Fibroblast of skin of back (primary cell): Measurements from ENCODE around the gene LRRN4CL. TPM values are rescaled to one million over a fixed set of nuclear protein-coding genes. Genes with fewer than 3 reads are reported as not detected.
"Not testable (repeated sequence)": the region's sequence is repeated elsewhere in the genome, so short reads cannot be mapped to it uniquely, and the experiment has no call there.

Experiments
- DNase-seq: peaks from one replicate; pipeline ENCODE4 v3.0.0-alpha.2; 2013
- polyA plus RNA-seq, 2 experiments: library from polyadenylated mRNA; unstranded; fragments of 120-200 nt; gene quantifications; one replicate each; pipeline ENCODE4 v1.2.1, GENCODE V29; 2013; ENCODE audit not compliant: insufficient read length in 2 of 2

LRRN4CL gene
- polyA plus RNA-seq (2013, experiment 1 of 2; ENCODE audit: insufficient read length), result 0.86 TPM
- 1.2 TPM for polyA plus RNA-seq (2013, experiment 2 of 2; ENCODE audit: insufficient read length)

DNA sequence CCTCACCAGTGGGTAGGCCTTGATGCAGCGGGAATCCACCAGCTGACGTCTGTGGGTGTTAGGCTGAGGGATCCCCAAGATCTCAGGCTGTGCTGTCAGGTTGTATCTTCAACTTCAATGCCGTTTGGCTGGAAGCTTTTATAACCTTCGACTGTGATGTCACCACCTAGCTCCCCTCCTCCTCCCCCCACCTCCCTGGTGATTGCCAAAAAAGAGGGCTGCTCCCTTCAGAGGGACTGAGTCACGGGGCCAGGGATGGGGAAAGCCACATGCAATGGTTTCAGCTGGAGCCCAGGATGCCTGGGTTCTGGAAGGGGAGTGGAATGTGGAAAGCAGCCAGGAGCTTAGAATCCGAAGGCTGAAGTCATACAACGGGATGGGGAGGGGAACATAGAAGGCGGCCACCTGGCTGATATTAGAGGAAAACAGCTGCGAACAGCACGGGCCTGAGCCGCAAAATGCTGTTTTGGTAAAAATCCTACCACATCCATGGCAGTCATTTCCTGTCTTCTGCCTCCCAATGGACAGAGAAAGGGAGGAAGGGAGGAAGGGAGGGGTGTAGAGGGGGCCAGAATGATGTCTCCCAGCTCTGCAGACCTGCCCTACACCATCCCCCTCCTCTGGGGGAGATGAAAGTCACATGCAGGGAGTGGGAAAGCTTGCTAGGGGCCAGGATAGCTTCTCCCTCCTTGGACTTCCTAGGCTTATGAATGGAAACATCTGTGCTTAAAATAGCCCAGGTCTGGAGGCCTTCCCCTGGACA is at the start of gene LRRN4CL:
Gene LRRN4CL (minus strand): TSS at position 110 of the 763 bp plus-strand sequence. CDS start 1,022 bp downstream, outside the sequence.
- peak; percentile 88 for DNase-seq

DNA sequence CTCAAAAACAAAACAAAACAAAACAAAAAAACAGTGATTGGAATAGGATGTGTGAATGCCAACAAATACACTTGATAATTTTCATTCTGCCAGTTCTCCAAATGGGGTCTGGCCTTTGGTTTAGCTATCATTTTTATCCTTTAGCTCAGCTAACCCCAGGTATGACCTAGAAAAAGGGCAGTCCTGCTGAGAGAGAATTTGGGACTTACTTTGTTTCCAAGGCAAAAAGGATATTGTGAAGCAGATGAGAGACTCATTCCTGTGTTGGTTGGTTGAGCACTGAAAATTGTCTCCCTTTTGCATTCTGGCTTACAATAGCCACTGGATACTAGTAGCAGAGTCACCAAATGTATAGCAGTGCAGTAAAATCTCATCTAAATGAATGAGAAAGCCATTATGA is 47.9 kb upstream of the LRRN4CL start:
- DNase-seq, result no peak

DNA sequence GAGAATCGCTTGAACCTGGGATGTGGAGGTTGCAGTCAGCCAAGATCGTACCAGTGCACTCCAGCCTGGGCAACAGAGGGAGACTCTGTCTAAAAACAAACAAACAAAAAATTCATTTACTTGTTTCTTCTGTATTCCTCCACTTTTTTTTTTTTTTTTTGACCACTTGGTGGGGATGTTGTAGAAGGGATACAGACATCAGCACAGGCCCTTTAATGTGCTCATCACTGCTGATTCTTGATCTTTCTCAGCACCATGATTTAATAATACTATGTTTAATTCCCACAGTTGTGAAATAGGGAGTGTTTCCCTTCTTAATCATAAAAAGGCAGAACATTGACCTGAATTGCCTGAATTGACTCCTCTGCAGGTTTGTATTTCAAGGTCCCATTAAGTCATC is 43.5 kb upstream of the LRRN4CL start:
- peak; percentile 14 for DNase-seq

DNA sequence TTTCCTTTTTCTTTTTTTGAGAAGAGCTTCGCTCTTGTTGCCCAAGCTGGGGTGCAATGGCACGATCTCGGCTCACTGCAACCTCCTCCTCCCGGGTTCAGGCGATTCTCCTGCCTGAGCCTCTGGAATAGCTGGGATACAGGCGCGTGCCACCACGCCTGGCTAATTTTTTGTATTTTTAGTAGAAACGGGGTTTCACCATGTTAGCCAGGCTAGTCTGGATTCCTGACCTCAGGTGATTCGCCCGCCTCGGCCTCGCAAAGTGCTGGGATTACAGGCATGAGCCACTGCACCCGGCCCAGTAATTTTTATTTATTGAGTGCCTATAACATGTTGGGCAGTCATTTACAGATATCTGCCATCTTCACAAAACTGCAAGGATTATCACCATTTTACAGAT is 40.7 kb upstream of the LRRN4CL start:
- DNase-seq, result not testable (repeated sequence)

DNA sequence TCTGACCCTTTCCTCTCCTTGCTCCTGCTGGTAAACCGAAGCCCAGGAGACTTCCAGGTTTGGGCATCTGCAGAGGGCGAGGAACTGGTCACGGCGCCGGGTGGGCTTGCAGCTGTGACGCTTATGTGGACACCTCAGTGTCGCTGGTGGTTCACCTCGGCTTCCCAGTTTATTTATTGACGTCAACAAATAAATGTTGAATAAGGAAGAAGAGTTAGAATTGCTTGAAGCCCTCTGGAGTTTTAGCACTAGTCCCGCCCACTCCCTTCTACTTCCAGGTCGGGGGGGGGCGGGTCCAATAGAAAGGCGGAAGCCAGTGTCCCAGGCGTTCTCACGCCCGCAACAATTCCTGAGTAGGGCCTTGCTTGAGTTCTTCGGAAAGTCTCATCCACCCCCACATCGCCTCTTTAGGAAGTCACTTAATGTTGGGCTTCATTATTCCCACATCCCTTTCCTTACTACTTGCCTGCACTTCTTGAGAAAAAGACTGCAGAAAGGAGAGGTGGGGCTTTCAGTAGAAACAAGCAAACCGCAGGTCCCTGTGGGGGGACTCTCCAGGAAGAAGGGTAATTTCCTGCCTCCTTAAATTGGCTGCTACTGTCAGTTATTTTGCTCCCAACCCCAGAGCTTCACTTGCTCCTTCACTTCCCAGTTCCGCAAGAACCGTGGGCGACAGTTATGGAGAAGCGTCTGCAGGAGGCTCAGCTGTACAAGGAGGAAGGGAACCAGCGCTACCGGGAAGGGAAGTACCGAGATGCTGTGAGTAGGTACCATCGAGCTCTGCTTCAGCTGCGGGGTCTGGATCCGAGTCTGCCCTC is 39.0 kb upstream of the LRRN4CL start, which contains the start of gene TTC9C:
Gene TTC9C (plus strand): TSS at position 316 of the 818 bp plus-strand sequence. CDS start 363 bp downstream, at position 679.
- peak; percentile 91 for DNase-seq

DNA sequence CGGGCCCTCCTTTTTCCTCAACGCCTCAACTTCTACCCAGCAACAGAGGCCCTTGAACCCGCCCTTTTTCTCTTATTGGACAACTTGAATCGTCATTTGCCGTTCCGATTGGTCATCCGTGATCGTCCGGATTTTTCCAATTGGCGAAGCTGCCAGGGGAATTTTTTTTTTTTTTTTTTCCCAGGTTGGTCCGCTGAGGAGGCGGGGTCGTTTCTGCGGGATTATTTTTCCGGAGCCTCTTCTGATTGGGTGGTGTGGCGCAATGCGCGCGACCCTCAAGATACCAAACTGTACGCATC is 38.5 kb upstream of the LRRN4CL start:
- peak; percentile 98 for DNase-seq

DNA sequence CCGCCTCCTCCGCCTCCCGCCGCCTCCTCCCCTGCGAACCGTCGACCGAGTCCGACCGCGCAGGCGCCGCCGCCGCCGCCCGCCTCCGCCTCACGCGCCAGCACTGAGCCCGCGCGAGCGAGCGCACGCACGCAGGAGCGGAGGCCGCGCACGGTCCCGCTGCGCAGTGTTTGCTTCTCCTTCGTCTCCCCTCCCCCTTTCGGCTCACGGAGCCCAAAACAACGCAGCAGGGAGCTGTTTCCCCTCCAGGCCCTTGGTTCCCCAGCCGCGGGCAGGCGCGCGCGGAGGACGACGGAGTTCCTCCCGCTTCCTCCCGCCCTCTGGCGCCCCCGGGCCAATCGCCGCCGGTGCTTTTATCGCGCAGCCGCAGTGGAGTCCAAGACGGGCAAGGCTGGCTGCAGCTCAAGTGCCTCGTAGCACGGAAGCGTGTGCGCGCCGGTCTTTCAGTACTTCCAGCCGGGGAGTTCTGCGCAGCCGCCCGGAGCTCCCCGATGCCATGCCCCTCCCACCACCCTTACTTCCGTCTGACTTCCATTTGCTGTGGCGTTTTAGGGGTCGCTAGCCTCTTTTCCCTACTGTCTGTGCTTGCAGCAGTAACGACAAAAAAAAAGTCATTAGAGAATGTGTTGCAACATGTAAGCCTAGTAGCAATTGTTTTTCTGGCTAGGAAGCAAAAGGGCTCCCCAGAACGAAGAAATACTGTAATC is 38.0 kb upstream of the LRRN4CL start, which contains the start of gene HNRNPUL2:
Gene HNRNPUL2 (minus strand): TSS at position 293 of the 707 bp plus-strand sequence. CDS start 301 bp downstream, outside the sequence.
- DNase-seq, result peak; percentile 99

DNA sequence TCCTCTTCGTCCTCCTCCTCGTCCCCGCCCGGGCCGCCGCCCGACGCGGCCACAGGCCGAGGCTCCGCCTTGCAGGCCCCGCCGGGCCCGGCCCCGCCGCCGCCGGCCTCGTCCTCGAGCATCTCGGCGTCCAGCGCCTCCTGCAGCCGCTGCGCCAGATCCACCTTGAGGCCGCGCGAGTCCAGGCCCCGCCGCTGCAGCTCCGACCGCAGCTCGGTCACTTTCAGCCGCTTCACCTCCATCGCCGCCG is 37.5 kb upstream of the LRRN4CL start:
- no peak for DNase-seq

DNA sequence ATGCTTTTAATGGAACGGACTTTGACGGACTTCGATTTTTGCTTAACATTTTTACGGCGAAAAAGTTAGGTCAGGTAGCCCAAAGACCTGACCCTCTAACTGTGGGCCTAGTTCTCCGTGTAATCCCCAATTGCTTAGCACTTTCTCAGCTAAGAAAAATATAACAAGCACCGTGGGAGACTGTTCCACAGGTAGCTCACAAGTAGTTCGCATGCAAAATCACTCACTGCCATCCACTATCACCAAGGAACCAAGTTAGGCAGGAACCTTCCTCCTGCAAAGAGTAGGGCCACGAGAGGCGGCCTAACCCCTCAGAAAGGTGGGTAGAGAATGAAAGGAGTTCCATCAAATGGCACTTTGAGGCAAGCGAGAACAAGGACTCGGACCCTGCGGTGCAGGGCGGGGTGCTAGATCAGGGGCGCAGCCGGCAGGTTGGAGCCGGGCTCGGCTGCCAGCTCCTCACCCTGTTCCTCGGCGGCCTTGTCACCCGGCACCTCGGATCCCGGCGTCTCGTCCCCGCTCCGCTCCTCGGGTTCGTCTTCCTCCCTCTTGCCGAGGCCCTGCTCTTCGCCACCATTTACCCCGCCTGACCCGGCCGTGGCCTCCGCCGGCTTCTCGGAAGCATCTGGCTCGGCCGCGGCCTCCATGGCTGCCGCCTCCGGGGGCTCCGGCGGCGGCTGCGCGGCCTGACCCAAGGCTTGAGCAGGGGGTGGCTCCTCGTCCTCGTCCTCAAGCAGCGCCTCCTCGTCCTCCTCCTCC is 37.0 kb upstream of the LRRN4CL start:
- DNase-seq, result no peak

DNA sequence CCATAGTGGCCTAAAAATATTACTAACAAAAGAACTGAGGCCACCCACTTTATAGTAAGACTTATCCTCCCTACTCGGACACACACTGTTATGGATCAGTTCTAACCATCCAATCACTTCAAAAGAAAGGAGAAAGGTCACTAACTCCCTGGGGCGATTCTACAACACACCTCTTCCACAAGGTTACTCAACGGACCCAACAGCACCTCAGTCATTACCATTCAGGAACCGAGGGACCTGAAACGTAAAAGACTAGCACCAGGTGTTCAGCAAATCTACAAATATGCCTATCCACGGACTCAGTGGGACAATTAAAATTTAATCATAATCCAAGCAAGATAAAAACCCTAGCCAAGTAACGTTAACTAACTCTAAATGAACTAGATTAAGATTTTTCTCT is 36.3 kb upstream of the LRRN4CL start:
- DNase-seq, result no peak

DNA sequence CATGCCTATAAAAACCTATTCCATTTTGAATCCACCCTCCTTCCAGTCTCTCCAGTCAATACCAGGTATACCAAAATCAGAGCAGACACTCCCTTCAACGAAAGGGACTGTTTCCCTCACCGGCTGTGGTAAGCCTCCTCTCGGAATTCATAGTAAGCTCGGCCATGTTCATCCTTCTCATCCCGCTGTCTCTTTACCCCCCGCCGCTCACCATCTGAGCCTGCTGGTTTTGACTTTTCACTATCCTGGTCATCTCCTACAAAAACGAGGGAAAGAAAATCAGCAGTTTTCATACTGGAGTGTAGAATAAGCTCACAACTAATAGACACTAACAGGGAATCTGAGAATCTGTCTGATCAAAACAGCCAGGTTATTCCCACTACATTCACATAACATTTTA is 34.8 kb upstream of the LRRN4CL start:
- no peak for DNase-seq

DNA sequence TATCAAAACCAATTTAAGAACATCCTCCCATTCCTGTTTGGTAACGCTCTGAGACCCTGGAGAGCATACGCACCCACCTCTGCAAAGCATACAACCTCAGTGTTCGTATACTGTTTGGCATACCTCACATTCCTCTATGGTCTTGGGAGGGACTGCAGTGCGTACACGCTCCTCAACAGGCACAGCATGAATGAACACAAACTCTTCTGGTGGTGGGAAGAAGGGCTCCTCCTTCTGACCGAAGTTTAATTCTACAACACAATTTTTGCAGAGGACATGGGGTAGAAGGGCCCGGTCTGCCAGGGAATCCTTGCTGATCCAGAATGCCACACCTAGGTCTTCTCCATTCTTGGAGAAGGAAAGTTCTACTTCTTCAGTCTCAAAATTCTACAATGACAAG is 32.7 kb upstream of the LRRN4CL start:
- DNase-seq, result peak; percentile 54

DNA sequence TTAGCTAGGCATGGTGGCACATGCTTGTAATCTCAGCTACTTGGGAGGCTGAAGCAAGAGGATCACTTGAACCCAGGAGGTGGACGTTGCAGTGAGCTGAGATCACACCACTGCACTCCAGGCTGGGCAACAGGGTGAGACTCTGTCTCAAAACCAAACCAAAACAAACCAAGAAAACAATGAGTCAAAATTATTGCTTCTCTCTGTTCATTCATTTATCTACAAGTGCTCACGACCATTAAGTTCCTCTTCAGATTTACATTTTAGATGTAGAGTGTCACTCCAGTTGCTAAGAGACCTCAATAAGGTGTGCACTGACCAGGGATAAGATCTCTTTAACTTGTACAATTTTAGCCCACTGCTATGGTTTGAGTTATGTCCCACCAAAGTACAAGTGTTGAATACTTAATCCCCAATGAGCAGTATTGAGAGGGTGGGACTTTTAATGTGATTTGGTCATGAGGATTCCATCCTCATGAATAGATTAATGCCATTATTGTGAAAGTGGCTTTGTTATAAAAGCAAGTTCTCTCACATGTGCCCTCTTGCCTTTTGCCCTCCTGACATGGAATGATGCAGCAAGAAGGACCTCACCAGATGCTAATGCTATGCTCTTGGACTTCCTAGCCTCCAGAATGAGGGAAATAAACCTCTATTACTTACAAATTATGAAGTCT is 30.1 kb upstream of the LRRN4CL start:
- DNase-seq, result no peak

DNA sequence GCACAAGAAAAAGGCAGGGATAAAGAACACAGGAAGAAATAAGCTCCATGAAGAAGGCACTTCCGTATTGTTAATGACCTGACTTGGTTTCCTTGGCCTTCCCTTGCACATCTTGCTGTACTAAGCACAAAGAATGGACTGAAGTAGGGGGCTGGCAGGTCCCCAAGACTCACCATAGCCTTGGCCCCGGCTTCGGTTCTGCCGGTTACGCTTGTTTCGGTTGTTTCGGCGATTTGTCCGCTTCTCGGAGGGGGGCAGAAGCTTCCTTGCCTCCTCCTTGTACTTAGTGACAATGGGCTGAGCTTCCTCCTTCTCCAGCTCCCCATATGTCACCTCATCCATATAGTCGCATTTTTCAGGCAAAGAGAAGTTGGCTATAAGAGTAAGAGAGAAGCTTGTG is 27.5 kb upstream of the LRRN4CL start:
- DNase-seq, result no peak

DNA sequence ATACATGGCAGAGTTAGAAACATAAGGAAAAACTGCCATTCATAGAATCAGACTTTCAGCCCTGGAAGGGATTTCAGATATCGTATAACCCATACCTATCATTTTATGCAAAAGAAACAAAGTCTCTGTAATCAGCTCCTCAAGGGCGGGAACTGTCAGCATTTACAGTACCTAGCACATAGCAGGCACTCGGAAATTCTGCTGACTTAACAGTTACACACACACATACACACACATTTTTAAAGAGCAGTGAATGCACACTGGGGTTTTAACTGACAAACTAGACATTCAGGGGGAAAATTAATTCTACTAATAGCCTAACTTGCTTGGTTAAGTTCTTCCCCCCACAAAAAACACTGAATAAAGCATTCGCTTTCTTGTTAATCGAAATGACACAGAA is 26.9 kb upstream of the LRRN4CL start:
- no peak for DNase-seq

DNA sequence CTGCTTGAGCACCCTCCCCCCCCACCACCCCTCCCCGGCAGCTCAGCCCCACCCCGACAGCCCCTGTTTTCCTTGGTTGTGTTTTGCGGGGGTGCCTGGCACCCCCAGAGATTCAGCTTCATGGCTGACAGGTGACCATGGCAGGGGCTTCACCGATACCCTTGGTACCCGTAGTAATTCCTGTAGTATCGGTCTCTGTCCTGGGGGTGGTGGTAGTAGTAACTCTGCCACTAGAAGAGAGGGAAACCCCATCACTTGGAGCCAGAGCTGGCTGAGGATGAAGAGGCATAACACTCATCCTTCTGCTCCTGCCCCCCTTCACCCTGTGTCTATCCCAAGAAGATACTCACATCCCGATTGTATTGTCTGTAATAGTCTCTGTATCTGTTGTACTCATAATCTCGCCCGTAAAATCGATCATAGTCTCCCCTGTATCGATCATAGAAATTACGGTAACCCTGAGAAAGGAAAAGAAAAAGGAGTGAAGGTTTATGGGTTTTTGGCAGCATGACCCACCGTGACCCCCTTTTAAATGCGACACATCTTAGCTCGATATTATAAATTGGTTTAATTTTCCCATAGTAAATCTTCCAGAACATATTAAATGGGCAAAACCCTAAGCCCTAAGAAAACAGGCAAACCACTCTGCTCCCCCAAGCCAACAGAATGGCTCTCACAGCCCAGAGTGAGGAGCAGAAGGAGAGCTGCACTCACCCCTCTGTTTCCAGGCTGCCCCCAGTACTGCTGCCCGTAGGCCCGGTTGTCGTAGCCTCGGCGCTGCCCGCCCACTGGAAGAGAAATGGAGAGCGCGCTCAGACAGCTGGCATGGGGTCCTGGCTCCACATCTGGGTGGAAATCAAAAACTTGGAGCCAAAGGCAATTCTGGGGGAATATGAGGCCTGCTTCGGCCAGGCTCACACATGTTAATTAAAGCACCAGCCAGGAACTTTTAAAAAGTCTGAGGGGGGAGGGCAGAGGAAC is 26.1 kb upstream of the LRRN4CL start:
- no peak for DNase-seq

DNA sequence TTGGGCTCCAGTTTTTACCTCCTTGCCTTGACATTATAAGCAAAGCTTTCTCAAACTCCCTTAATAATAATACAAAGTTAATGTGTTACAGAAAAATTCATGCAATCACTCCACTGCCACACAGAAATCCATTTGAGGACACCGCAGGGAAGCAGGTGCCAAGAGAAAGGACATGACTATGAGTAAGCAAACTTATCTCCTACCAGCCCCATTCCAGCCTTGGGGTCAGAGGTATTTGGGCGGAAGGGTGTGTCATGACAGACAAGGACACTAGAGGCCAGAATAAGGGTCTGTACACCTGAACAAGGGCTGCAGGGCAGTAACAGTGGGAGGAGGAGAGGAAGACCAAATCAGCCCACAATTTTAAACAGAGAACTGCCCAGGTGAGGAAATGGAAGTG is 24.0 kb upstream of the LRRN4CL start:
- DNase-seq, result no peak

DNA sequence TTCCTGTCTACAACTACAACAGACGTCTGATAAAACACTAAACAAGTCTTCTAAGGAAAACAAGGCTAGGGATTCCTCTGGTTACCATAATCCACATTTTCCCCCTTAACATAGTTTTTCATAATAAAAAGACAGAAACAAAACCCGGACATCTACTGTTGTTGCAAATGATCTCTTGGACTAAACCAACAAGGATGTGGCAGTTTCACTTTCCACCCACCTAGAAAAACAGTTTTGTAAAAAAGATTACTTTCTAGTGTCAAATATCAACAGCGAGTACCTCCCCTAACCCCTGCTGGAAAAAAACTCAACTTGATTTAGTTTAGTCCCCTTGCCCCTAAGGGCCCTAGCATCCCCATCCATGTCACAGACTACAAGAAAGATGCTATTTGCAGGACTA is 23.5 kb upstream of the LRRN4CL start:
- no peak for DNase-seq

DNA sequence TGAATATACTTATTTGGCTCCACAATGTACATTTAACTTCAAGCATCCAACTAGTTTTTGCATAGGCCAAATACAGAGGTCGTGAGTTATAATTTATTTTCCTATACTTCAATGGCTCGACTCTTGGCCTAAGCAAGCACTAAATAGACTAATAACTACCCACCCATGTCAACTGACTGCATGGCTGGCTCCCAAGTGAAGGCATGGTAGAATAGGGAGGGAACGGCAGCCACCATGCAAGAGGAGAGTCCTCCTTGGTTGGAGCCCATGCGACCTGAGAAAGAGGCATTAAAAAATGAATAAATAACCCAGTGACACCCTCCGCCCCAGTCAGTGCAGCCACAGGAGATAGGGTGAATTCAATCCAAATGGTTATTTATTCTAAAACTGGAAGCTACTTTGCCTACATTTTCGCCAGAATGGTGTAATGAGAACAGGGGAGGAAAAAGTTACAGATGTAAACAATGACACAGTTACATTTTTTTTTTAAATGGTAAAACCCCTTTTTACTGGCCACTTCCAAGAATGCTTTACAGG is 23.0 kb upstream of the LRRN4CL start:
- no peak for DNase-seq

DNA sequence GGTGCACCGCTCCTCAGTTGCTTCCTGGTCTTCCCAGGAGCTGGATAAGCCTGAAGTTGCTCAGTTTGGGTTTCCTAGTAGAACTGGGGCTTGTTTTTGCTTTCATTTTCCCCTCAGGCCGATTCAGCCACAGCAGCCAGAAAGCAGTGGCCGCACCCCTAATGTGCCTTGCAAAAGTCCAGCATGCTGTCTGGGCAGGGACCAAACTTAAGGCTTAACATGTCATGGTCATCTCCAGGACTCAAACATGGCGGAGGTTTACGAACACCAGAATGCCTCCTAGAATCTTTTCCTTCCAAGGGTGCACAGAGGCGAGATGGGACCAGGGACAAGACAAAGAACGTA is 20.6 kb upstream of the LRRN4CL start:
- DNase-seq, result no peak
